Measurements from ENCODE around the gene PGP. TPM values are rescaled to one million over a fixed set of nuclear protein-coding genes. Genes with fewer than 3 reads are reported as not detected.

The PGP gene
- total RNA-seq, 2 experiments from 2014 or later = 11.2 to 12.2 TPM

DNA sequence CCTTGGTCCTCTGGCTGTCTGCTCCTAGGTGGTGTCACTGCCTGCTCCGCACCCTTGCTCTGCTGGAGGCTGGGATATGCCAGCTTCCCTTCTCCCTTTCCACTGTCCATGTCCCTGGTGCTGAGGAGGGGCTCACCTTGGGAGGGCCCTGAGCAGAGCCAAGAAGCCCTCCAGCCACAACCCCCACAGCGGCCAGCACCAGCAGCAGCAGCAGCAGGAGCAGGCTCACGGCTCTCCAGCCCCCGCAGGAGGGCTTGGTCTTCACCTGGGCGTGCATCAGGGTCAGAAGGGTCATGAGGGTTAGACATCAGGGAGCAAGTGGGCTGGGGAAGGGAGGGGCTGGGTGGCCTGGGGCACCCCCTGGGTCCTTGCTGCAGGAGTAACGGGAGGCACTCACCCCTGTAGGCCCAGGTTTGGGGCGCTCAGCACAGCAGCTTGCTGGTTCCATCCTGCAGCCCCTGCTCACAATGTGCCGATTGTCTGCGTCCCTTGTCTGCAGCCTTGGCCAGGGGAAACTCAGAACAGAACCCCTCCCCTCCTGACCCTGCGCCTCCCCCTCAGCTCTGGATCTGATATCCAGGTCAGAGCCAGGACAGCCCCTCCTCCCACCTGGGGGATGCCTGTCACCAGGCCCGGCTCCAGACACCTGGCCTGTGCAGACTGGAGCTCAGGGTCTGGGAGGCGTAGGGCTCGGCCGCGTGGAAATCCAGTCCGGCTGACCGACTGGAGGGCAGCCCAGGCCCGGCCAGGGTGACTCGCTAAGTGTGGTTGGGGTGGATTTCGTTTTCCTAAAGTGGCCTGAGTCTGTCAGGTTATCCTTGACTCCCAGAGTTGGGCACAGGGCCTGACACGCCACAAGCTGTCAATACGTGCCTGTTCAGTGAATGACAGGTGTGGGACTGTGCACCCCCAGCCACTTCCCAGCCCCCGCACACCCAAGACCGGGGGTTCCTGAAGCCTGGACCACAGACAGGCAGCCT is 4.0 kb downstream of the PGP start, which contains the start of gene BRICD5:
Gene BRICD5, minus strand, starts transcription at position 478 of the 980 bp plus-strand sequence. Its CDS starts 30 bp downstream, at position 448.
- Mint-ChIP-seq H3K27ac (no peak within 1 kb of the TSS), H3K27me3 (ENCODE audit: low read depth) (no peaks in the 10 kb centered on the region), H3K4me1 (ENCODE audit: low read depth) (peaks cover 32% of the 10 kb centered on the region), H3K36me3 (ENCODE audit: low read depth) (peaks cover 26% of the 10 kb centered on the region), H3K9me3 (no peaks in the 10 kb centered on the region), H3K4me3 (no peak within 1 kb of the TSS)
- no peak for DNase-seq
- intact Hi-C loops (cut with micrococcal nuclease) = loop anchor here (10.0 kb wide), 1 partner anchor 214 kb away; the partner anchor contains the start of gene CCNF
- CTCF ChIA-PET = no interaction called here

DNA sequence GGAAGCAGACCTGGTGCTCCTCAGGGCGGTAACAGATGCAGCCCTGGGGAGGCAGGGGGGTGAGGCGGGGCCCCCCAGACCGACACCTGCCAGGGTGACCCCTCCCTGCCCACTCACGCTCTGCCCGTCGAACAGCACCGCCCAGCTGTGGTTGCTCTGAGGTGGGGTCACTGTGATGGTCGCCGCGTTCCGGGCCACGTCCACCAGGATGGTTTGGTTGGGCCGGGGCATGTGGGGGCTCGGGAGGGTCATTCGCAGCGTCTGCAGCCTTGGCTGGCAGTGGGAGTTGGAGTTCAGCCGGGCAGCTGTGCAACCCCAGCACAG is 4.7 kb downstream of the PGP start:
- no peak overlapping the region for H3K27ac Mint-ChIP-seq
- peaks cover 26% of the 10 kb centered on the region for H3K36me3 Mint-ChIP-seq (ENCODE audit: low read depth)
- CTCF ChIA-PET = no interaction called here
- H3K4me1 Mint-ChIP-seq (ENCODE audit: low read depth) = peaks cover 32% of the 10 kb centered on the region
- intact Hi-C loops (cut with micrococcal nuclease) = loop anchor here (10.0 kb wide), 1 partner anchor 215 kb away; the partner anchor contains the start of gene CCNF
- no peaks in the 10 kb centered on the region for H3K27me3 Mint-ChIP-seq (ENCODE audit: low read depth)
- DNase-seq = no peak
- H3K4me3 Mint-ChIP-seq = no peak overlapping the region
- H3K9me3 Mint-ChIP-seq = no peaks in the 10 kb centered on the region

- H3K4me3 Mint-ChIP-seq = no peak overlapping the region
- no peak overlapping the region for H3K27ac Mint-ChIP-seq
- DNase-seq = no peak
- H3K27me3 Mint-ChIP-seq (ENCODE audit: low read depth) = no peaks in the 10 kb centered on the region
- CTCF ChIA-PET = no interaction called here
- peaks cover 26% of the 10 kb centered on the region for H3K36me3 Mint-ChIP-seq (ENCODE audit: low read depth)
- intact Hi-C loops (cut with micrococcal nuclease) = loop anchor here (10.0 kb wide), 1 partner anchor 215 kb away; the partner anchor contains the start of gene CCNF
- peaks cover 36% of the 10 kb centered on the region for H3K4me1 Mint-ChIP-seq (ENCODE audit: low read depth)
- no peaks in the 10 kb centered on the region for H3K9me3 Mint-ChIP-seq
Measured at GRCh38 chr16:2209258-2210008, 5.2 kb downstream of the PGP start.

DNA sequence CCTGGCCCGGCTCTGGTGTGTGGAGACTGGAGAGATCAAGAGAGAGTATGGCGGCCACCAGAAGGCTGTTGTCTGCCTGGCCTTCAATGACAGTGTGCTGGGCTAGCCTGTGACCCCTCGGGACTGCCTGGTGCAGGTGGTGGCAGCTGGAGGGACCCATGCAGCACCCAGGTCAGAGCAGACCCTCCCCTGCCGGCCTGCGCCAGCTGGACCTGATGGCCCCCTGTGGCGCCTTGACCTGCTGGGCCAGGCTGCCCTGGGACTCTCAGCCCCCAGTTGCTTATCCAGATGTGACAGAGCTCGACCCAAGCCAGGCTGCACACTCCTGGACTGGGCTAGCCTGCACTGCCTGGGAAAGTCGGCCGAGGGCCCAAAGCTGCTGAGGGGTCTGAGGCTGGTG is 5.9 kb downstream of the PGP start:
- Mint-ChIP-seq H3K36me3 (ENCODE audit: low read depth) (peaks cover 26% of the 10 kb centered on the region), H3K9me3 (no peaks in the 10 kb centered on the region), H3K27ac (no peak overlapping the region), H3K4me3 (no peak overlapping the region), H3K27me3 (ENCODE audit: low read depth) (no peaks in the 10 kb centered on the region), H3K4me1 (ENCODE audit: low read depth) (peaks cover 38% of the 10 kb centered on the region)
- no peak for DNase-seq
- intact Hi-C loops (cut with micrococcal nuclease) = no loop called here
- CTCF ChIA-PET = no interaction called here

- Mint-ChIP-seq H3K4me3 (no peak overlapping the region), H3K27me3 (ENCODE audit: low read depth) (no peaks in the 10 kb centered on the region), H3K9me3 (no peaks in the 10 kb centered on the region), H3K27ac (no peak overlapping the region), H3K4me1 (ENCODE audit: low read depth) (peaks cover 35% of the 10 kb centered on the region), H3K36me3 (ENCODE audit: low read depth) (peaks cover 23% of the 10 kb centered on the region)
- intact Hi-C loops (cut with micrococcal nuclease) = no loop called here
- no peak for DNase-seq
- CTCF ChIA-PET = no interaction called here
Measured at GRCh38 chr16:2208308-2208707, 6.3 kb downstream of the PGP start.

DNA sequence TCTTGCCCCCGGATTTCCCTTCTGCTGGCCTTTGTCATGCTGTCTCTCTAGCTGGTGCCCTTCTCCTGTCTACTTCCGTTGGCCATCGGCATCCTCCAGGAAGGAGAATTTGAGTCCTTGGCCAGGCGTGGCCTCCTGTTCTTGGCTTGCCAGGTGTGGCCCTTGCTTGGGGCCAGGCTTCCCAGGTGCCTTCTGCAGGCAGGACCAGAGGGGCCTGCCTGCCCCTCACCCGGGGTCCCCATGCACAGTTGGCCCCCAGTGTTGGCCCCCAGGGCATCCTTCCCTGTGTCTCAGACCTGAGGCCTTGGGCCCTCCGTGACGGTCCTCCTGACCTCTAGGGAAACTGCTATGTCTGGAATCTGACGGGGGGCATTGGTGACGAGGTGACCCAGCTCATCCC is 6.8 kb downstream of the PGP start:
- H3K4me3 Mint-ChIP-seq = peak overlapping the region; percentile 78
- no peak for DNase-seq
- CTCF ChIA-PET = no interaction called here
- peaks cover 20% of the 10 kb centered on the region for H3K36me3 Mint-ChIP-seq (ENCODE audit: low read depth)
- intact Hi-C loops (cut with micrococcal nuclease) = no loop called here
- H3K4me1 Mint-ChIP-seq (ENCODE audit: low read depth) = peaks cover 31% of the 10 kb centered on the region
- no peaks in the 10 kb centered on the region for H3K27me3 Mint-ChIP-seq (ENCODE audit: low read depth)
- no peaks in the 10 kb centered on the region for H3K9me3 Mint-ChIP-seq
- no peak overlapping the region for H3K27ac Mint-ChIP-seq

DNA sequence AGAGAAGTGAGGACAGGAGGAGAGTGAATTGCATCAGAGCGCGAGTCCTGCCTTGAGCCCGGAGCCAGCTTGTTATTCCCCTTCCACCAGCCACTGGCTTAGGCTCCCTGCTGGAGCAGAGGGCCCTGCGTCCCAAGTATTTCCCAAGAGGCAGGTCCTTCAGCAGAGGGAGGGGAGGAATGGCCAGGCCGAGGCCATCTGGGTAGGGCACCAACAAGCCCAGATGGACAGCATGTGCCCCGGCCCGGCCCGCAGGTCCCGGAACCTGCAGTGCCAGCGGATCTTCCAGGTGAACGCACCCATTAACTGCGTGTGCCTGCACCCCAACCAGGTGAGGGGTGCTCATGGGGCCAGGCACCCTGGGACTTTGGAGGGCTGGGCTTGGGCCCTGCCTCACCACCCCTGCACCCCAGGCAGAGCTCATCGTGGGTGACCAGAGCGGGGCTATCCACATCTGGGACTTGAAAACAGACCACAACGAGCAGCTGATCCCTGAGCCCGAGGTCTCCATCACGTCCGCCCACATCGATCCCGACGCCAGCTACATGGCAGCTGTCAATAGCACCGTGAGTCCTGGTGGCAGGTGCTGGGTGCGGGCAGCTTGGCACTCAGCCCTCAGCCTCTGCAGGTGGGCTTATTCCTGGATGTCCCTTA is 7.7 kb downstream of the PGP start:
- DNase-seq = no peak
- intact Hi-C loops (cut with micrococcal nuclease) = no loop called here

GRCh38 chr16:2206420-2206779 is 8.2 kb downstream of the PGP start:
- intact Hi-C loops (cut with micrococcal nuclease) = no loop called here
- H3K4me3 Mint-ChIP-seq = peak overlapping the region; percentile 78
- CTCF ChIA-PET = no interaction called here
- no peaks in the 10 kb centered on the region for H3K9me3 Mint-ChIP-seq
- H3K4me1 Mint-ChIP-seq (ENCODE audit: low read depth) = peaks cover 22% of the 10 kb centered on the region
- no peak for DNase-seq
- peak overlapping the region; percentile 48 for H3K27ac Mint-ChIP-seq
- no peaks in the 10 kb centered on the region for H3K27me3 Mint-ChIP-seq (ENCODE audit: low read depth)
- H3K36me3 Mint-ChIP-seq (ENCODE audit: low read depth) = peaks cover 13% of the 10 kb centered on the region

More for the DNA sequence above, 7.7 kb downstream of the PGP start:
- CTCF ChIA-PET = no interaction called here
- Mint-ChIP-seq H3K4me3 (peak overlapping the region; percentile 78), H3K27ac (peak overlapping the region; percentile 48), H3K36me3 (ENCODE audit: low read depth) (peaks cover 14% of the 10 kb centered on the region), H3K4me1 (ENCODE audit: low read depth) (peaks cover 24% of the 10 kb centered on the region), H3K9me3 (no peaks in the 10 kb centered on the region), H3K27me3 (ENCODE audit: low read depth) (no peaks in the 10 kb centered on the region)

DNA sequence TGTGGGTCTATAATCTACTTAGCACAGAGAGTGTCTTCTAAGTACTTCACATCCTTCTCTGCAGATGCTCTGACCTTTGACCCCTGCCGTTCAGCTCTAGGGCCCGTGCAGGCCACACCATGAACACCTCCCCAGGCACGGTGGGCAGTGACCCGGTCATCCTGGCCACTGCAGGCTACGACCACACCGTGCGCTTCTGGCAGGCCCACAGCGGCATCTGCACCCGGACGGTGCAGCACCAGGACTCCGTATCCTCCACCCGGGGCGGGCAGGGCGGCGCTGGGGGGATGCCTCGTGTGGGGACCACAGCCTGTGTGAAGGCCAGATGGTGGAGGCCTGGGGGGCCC is 8.7 kb downstream of the PGP start:
- Mint-ChIP-seq H3K4me3 (peak overlapping the region; percentile 78), H3K36me3 (ENCODE audit: low read depth) (peaks cover 13% of the 10 kb centered on the region), H3K27ac (peak overlapping the region; percentile 48), H3K27me3 (ENCODE audit: low read depth) (no peaks in the 10 kb centered on the region), H3K9me3 (no peaks in the 10 kb centered on the region), H3K4me1 (ENCODE audit: low read depth) (peaks cover 22% of the 10 kb centered on the region)
- DNase-seq = no peak
- intact Hi-C loops (cut with micrococcal nuclease) = loop anchor here (1.0 kb wide), 4 partner anchors 9 to 51 kb away; partner anchors contain the start of genes E4F1, ECI1 and TRAF7
- CTCF ChIA-PET = interaction anchor here (1.5 kb wide), 1 partner anchor 11 kb away, joined by 5 read pairs; no protein-coding TSS in a partner anchor

DNA sequence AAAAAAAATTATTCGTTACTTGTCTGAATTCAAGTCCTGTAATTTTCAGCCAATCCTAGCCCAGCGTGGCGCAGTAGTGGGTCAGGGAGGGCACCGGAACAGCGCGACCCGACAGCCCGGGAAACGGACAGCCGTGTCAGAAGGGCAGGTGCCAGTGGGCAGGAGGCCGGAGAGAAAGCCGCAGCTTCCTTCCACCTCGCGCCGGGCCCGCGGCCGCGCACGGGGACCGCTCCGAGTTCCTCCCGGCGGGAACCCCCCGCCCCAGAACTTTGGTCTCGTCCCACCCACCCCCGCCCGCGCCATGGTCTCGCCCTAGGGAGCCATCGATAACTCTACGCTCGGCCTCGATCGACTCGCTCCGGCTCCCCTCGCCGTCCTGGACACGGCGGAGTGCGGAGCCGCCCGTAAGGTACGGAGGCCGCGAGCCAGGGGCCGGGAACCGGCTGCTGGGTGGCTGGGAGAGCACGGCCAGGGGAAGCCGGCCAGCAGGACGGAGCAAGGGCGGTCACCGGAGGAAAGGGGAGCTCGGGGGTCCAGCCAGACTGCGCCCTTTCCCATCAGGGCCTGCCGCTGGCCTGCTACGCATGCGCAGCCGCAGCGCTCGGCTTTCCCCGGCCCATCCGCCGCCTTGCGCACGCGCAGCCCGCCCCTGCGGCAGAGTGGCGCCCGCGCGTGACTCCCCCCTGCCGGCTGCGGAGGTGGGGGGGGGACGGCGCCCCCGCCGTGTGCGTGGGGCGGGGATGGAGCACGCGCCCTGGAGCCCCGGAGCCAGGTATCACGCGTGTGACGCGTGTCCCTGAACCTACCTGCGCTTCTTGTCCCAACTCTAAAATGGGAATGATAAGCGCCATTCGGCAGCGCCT is 9.3 kb downstream of the PGP start, which contains the start of gene MLST8:
Gene MLST8, plus strand, starts transcription at position 351 of the 863 bp plus-strand sequence. CDS start 632 bp downstream, outside the sequence.
- Mint-ChIP-seq H3K4me1 (ENCODE audit: low read depth) (peaks cover 22% of the 10 kb centered on the region), H3K4me3 (peak within 1 kb of the TSS; percentile 78), H3K36me3 (ENCODE audit: low read depth) (peaks cover 13% of the 10 kb centered on the region), H3K27me3 (ENCODE audit: low read depth) (no peaks in the 10 kb centered on the region), H3K27ac (peak within 1 kb of the TSS; percentile 85), H3K9me3 (no peaks in the 10 kb centered on the region)
- intact Hi-C loops (cut with micrococcal nuclease) = loop anchor here (1.0 kb wide), 4 partner anchors 10 to 50 kb away; partner anchors contain the start of genes E4F1, ECI1 and TRAF7
- CTCF ChIA-PET = interaction anchor here (0.6 to 1.5 kb wide), 2 partner anchors 11 to 76 kb away, joined by 4 to 5 read pairs; no protein-coding TSS in a partner anchor
- peak; percentile 86 for DNase-seq

DNA sequence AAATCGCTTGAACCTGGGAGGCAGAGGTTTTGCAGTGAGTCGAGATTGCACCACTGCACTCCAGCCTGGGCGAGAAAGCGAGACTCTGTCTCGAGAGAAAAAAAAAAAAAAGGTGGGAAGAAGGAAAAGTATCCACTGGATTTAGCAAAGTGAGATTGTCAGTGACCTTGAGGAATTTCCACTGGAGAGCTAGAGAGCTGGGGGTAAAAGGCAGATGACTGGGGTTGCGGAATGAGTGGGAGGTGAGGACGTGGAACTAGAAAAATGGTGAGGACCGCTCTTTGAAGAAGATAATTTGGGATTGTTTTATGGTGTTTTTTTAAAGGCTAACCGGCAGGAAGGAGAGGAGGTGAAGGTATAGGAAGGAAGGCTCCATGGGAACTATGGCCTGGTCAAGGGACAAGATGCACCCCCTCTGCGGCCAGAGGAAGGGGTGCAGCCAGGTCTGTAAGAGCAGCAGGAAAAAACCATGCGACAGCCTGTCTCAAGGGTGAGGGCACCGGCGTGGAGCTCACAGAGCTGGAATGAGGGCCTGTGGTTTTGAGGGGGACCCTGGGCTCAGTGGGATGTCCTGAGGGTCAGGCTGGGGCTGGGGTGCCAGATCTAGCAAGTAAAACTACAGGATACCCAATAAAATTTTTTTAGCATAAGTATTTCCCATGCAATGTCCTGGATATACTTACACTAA is 10.1 kb downstream of the PGP start:
- H3K9me3 Mint-ChIP-seq = no peaks in the 10 kb centered on the region
- no peak for DNase-seq
- no peaks in the 10 kb centered on the region for H3K27me3 Mint-ChIP-seq (ENCODE audit: low read depth)
- peaks cover 22% of the 10 kb centered on the region for H3K4me1 Mint-ChIP-seq (ENCODE audit: low read depth)
- intact Hi-C loops (cut with micrococcal nuclease) = loop anchor here (1.0 kb wide), 4 partner anchors 11 to 49 kb away; partner anchors contain the start of genes E4F1, ECI1 and TRAF7
- peak overlapping the region; percentile 48 for H3K27ac Mint-ChIP-seq
- peaks cover 13% of the 10 kb centered on the region for H3K36me3 Mint-ChIP-seq (ENCODE audit: low read depth)
- CTCF ChIA-PET = interaction anchor here (0.6 to 1.8 kb wide), 3 partner anchors 10 to 219 kb away, joined by 3 to 8 read pairs (median 5); no protein-coding TSS in a partner anchor
- peak overlapping the region; percentile 72 for H3K4me3 Mint-ChIP-seq

All from activated naive CD4-positive, alpha-beta T cell treated with anti-CD3 and anti-CD28 coated beads for 36 hours (primary cell).